GM19324 (cell line): ENCODE measurements around the gene HMGXB4.

Experiments used
- ATAC-seq: cut with Tn5 transposase; IDR thresholded peaks from one replicate; pipeline ENCODE4 v1.9.1; 2021; ENCODE audit warnings: mild to moderate bottlenecking, moderate library complexity; ENCODE audit not compliant: unreplicated experiment, low FRiP score

Gene HMGXB4

DNA sequence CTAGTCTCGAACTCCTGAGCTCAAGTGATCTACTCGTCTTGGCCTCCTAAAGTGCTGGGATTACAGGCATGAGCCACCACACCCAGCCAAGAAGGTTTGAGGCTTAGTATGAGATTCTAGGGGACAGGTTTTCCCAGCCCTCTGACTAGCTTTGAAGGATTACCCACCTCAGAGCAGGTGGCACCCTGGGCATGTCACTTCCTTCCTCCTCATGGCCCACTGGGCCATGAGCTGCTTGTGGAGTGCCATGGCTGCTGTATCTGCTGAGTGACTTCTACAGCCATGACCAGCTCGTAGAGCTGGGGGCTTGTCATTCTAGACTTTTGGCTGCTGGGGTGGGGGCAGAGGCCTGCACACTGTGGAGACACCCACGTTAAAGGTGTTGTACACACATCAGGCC is 67.5 kb downstream of the HMGXB4 start:
- no peak for ATAC-seq

- ATAC-seq, result no peak
These were observed 67.9 kb downstream of the HMGXB4 start for GRCh38 chr22:35325209-35325608.

- no peak for ATAC-seq
These were observed 69.7 kb downstream of the HMGXB4 start for GRCh38 chr22:35326854-35327562.

DNA sequence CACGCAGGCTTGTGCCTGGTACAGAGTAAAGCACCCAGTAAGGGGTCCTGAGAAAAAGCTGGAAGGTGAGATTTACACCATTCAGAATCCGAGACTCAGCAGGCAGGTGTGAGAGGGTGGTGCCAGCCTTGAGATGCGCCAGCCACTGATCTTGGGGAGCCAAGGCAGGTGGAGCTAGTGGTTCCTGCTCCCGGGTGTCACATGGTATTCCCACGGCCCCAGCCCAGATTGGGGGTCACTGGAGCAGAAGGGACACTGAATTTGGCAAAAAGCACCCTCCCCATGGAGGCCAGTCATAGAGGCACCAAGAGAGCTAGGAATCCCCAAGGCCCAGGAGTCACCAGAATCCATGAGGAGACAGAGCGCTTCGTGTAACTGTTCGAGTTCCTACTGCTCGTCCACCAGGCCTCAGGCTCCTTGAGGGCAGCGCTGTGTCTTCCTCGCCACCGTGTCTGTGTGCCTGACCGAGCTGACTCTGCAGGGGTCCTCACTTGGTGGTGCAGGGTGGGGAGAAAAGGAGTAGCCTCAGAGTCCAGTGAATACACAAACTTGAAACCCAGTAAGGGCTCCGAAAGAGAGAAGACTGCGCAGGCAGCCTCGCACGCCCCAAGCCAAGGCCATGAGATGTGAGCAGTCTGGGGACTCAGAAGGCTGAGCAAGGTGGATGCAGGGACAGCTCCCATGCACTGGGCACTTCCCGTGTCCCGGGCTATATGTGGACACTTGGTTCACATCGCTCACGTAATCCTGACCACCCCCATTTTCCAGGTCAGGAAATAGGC is 70.6 kb downstream of the HMGXB4 start:
- ATAC-seq, result no peak

DNA sequence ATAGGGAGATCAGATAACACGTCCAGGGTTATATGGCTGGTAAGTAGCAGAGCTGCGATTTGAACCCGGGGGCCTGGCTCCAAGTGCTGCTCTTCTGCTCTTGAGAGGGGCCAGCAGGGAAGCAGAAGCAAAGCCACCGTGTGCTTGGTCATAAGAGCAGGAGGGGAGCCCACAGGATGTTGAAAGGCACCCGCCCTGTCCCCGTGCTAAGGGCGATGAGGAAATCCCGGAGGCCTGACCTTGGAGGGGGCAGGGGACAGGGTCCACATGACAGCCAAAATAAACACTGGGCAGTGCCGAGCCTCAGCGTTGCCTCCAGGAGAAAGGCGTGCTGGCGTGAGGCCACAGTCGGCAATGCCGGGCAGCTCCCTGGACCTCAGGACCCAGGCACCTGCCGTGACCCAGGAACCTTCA is 71.2 kb downstream of the HMGXB4 start:
- ATAC-seq, result no peak

GRCh38 chr22:35329114-35329847 is 72.0 kb downstream of the HMGXB4 start:
- ATAC-seq, result no peak

DNA sequence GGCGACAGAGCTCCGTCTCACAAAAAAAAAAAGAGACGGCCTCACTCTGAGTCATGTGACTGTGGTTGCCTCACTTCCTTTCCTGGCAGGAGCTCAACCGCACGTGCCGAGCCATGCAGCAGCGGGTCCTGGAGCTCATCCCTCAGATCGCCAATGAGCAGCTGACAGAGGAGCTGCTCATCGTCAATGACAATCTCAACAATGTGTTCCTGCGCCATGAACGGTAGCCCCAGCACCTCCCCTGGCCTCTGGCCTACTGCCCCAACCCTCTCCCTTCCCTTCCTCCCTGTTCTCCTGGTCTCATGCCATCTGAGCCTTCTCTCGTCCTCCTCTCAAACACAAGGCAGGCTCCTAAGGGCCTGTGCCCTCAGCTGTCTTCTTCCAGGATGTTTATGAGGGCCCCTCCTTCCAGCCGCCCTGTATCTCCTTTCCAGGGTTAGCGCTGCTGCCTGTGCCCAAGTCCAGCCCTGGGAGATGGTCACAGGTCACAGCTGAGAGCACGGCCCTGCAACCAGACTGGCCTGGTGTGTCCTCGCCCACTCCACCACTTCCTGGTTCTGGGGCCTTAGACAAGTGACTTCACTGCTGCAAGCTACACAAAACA is 73.1 kb downstream of the HMGXB4 start:
- ATAC-seq, result no peak

- no peak for ATAC-seq
These were observed 75.0 kb downstream of the HMGXB4 start for GRCh38 chr22:35332278-35332677.

DNA sequence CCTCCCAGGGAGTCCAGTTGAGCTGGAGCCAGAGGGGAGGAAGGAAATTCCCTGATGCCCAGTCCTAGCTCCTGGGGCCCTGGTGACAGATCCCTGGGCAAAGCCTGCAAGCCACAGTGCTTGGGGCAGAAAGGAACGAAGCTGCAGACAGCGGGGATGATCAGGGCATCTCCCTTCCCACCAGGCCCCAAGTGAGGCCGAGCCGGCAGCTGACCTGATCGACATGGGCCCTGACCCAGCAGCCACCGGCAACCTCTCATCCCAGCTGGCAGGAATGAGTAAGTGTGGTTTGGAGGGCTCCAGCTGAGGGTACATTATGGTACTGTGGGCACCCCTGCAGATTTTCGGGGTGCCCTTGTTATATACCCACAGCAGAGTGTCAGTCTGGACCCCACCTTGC is 75.9 kb downstream of the HMGXB4 start:
- no peak for ATAC-seq

GRCh38 chr22:35334004-35334403 is 76.7 kb downstream of the HMGXB4 start:
- ATAC-seq, result no peak

GRCh38 chr22:35335468-35335867 is 78.2 kb downstream of the HMGXB4 start:
- no peak for ATAC-seq

DNA sequence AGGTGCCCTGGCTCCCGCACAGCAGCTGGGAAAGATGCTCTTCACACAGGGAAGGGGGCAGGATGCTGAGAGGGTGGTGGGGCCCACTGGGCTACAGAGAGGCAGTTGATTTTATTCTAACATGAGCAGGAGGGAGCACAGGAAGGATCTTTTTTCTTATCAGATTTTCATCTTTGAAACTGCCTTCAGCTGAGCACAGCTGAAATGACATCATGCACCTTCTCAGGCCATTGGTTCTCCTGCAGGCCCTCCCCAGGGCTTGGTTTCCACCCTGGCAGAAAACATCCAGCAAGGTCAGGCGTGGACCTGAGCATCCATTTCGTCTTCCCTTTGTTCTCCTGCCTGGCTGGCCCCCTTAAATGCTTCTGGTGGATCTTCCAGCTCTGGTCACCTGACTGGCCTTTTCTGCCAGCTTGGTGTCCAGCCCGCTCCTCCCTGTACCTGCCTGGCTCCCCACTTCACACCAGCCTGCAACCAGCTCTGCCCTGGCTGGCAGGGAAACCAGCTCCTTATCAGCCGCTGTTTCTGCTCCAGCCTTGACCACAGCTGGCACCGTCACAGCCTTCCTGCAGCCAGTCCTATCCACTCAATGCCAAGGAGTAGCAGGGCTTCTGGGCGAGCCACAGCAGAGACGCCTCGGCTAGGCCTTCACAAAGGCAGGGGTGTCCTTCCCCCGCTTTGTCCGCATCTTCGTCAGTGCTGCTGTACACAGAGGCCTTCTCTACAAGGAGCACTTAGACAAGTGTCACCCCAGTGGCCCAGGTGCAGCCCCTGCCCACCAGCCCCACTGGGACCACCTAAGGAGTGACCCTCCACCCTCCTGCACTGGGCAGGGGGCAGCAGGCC is 78.9 kb downstream of the HMGXB4 start:
- no peak for ATAC-seq

GRCh38 chr22:35337932-35338331 is 80.6 kb downstream of the HMGXB4 start:
- ATAC-seq, result no peak

DNA sequence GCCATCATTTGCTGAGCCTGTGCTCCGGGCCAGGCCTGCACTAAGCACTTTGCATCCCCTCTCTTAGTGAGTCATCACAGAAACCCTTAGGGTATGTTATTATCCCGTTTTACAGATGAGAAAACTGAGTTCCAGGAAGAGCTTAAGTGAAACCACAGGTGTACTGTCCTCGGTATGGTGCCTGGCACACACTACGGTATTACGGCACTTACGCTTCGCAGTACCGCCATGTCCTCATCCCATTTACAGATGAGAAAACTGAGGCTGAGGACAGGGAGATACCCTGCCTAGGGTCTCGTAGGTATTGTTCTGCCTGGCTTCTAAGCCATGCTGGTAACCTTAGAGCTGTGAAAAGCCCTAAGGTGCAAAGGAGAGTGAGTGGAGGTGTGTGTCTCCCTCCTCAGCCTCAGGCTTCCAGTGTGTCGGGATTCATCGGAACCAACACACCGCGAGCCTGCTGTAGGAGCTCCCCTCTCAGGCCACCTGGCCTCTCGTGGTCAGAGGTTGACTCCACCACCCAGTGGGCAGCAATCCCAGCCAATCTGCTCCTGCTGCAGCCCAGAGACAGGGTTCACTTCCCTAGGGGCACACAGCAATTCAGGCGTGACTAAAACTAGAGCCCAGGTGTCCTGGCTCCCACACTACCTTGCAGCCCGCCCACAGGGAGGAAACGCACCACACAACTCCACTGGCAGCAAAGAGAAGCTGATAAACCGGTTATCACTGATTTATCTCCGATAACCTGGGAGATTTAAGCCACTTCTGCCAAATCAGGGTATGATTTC is 84.0 kb downstream of the HMGXB4 start:
- no peak for ATAC-seq

GRCh38 chr22:35342390-35342789 is 85.1 kb downstream of the HMGXB4 start:
- ATAC-seq, result no peak

DNA sequence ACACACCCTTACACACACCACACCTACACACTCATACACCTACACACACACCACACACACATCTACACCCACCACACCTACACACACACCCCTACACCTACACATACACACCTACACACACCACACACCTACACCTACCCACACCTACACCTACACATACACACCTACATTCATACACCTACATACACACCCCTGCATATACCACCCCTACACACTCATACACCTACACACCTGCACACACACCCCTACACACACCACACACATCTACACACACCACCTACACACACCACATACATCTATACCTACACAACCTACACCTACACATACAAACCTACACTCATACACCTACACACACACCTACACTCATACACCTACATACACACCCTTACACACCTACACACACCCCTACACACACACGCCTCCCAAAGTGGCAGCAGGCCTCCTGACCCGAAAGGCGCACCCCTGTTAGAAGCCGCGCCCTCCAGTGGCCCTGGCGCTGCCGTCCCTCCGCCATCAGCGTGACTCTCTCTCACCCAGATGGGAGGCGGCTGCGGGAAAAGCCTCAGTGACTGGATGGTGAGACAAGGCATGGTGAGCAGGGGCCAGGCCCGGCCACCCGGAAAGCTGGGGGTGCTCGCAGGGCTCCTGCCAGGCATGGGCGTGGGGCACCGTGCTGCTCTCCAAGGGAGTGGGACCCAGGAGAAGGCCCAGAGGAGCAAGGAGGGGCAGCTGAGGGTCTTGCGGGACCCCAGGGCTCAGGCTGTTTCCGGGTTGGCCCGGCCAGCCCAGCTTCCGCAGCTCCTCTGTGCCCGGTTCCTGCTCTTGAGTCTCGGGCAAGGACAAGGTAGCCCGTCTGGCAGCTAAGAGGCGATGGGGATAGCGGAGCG is 86.6 kb downstream of the HMGXB4 start:
- no peak for ATAC-seq

- ATAC-seq, result no peak
These were observed 87.8 kb downstream of the HMGXB4 start for GRCh38 chr22:35344956-35345690.
